CD4-positive, alpha-beta T cell treated with Interleukin-6 for 4 hours (primary cell): ENCODE measurements around the gene NR3C2.
"Not testable (repeated sequence)": the region's sequence is repeated elsewhere in the genome, so short reads cannot be mapped to it uniquely, and the experiment has no call there.

Experiments
- DNase-seq: peaks from one replicate; pipeline ENCODE4 v3.0.0-alpha.2; 2020; ENCODE audit warnings: mixed read lengths

The NR3C2 gene

GRCh38 chr4:148152868-148153625, 289.2 kb downstream of the NR3C2 start:
- no peak for DNase-seq

GRCh38 chr4:148151806-148152205, 290.4 kb downstream of the NR3C2 start:
- DNase-seq = no peak

- no peak for DNase-seq
Observed at GRCh38 chr4:148145475-148145874, 296.7 kb downstream of the NR3C2 start.

DNA sequence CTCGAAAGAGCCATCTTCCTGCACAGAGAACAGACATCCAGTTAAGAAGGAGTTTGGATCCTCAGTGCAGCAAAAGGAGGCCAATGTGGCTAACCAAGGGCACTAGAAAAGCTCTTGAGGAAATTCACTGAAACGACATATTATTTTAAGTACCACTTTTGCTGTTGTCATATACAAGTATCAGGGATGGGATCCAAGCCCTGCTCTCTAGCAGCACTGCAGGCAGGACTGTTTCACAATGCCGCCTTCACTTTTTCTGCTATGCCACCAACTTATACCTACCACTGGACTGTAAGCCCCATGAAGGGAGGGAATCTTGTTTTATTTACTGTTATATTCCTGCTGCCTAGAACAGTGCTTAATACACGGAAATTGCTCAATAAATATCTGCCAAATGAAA, 299.0 kb downstream of the NR3C2 start:
- DNase-seq = no peak

GRCh38 chr4:148141501-148141900, 300.7 kb downstream of the NR3C2 start:
- no peak for DNase-seq

DNA sequence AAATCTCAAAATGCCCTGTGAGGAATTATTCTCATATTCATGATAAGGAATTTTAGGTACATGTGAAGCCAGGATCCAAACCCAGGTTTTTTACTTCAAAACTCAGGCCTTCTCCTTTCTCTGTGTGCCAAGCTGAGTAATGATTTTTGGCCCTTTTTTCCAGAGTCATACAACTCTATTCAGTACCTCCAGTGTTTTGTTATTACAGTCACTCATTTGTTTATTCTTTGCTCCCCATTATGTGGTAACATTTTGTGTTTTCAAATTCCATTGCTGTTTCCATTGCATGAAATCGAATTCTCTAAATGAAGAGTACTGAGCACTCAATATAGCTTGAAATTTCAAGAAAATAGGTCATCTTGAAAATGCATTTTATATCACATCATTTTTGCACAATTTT, 315.4 kb downstream of the NR3C2 start:
- no peak for DNase-seq

DNA sequence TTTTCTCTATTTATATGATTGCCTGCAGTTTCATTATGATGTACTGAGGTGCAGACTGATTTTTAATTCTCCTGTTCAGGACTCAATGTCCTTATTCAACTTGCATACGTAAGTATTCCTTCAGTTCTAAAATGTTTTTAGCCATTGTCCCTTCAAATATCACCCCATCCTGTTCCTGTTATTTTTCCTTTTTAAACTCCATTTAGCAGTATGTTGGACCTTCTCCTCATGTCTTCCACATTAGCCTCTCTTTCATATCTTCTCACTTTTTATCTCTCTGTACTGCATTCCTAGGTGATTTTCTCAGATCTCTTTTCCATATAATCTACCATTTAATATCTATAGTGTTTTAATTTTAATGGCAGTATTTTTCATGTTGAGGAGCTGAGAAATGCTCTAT, 317.7 kb downstream of the NR3C2 start:
- DNase-seq = no peak

- not testable (repeated sequence) for DNase-seq
Observed at GRCh38 chr4:148123161-148123560, 319.1 kb downstream of the NR3C2 start.

DNA sequence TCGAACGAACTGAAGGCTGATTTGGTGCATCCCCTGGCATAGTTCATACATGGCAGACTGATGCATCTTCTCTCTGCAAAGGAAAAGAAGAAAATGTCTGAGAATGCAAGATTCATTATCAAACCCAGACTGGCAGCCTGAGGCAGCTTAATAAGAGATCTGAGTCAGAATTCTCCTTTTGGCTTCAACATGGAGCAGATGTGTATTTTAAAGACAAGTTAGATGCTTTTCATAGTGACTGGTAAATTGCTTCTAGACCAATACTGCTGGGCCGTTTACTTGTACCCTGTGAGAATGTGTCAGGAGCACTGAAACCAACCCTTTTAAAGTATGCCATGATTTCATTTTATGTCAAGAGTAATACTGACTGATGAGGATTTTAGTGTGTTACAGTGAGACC, 322.0 kb downstream of the NR3C2 start:
- DNase-seq = no peak

GRCh38 chr4:148118633-148119032, 323.6 kb downstream of the NR3C2 start:
- DNase-seq = no peak

DNA sequence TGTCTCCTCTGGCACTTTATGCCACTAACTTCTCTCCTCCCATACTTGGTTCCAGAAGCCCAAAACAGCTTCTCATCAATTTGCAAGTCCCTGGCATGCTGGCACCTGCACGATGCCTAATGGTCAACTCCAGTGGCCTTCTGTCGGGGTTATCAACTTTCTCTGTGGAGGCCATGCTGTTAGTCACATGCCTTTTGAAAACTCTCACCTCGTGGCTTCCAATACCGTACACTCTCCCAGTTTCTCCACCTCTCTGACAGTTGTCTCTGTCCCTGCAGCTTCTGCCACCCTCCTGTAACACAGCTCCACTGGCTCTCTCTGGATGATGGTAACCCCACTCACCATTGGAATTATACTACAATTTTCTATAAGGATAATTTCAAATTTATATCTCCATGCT, 324.0 kb downstream of the NR3C2 start:
- DNase-seq = no peak

GRCh38 chr4:148116969-148117368, 325.2 kb downstream of the NR3C2 start:
- DNase-seq = no peak

- no peak for DNase-seq
Observed at GRCh38 chr4:148116264-148116663, 325.9 kb downstream of the NR3C2 start.

- no peak for DNase-seq
Observed at GRCh38 chr4:148114436-148114835, 327.8 kb downstream of the NR3C2 start.

- DNase-seq = no peak
Observed at GRCh38 chr4:148112231-148112982, 329.8 kb downstream of the NR3C2 start.

GRCh38 chr4:148110169-148110568, 332.0 kb downstream of the NR3C2 start:
- no peak for DNase-seq

- DNase-seq = no peak
Observed at GRCh38 chr4:148109216-148109615, 333.0 kb downstream of the NR3C2 start.

- DNase-seq = no peak
Observed at GRCh38 chr4:148108766-148109165, 333.4 kb downstream of the NR3C2 start.

DNA sequence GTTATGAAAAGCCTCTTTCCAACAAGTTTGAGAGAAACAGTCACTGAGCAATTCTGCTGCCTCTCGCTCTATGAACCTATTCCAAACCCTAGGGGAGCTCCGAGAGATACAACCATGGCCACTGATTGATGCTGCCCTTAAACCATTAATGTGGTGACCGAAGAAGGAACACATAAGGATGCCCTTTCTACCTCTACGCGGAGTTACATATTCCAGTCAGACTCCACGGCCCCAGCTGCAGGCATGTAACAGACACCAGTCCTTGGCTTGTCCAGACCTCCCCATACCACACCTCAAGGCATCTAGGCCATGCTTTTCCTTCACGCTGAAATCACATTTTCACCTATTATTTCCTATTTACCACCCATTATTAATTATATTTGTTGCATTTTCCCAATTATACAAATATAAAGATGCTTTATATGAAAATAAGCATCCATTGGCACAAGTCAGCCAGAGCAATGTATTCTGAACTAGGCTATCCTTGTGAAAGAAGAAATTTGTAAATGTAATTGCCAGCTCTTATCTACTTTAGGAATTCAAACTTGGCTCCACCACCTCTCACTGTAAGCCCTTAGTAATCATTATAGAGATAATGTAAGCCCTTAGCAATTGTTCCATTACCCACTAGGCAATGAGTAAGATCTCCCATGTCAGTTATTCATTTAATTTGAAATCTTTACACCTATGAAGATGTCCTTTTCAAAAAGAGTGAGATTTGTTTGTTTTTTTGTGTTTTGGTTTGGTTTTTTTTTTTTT, 338.4 kb downstream of the NR3C2 start:
- DNase-seq = no peak

DNA sequence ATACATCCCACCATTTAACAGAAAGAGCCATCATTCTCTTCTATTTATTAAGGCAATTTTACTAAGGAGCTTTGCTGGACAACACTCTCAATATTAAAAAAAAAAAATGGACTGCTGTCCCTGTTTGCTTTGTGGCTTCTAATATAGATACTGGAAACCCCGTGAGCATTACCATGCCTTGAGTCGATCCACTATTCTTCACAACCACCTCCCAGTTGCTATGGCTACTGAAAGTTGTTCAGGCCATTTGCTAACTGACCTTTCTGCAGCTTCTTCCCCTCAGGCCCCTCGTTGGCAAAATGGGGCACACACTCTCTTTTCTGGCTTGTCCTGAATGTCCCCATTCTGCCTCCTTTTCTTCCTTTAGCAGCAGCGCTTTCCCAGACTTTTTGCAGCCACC, 340.4 kb downstream of the NR3C2 start:
- no peak for DNase-seq

- DNase-seq = no peak
Observed at GRCh38 chr4:148101235-148101634, 341.0 kb downstream of the NR3C2 start.

DNA sequence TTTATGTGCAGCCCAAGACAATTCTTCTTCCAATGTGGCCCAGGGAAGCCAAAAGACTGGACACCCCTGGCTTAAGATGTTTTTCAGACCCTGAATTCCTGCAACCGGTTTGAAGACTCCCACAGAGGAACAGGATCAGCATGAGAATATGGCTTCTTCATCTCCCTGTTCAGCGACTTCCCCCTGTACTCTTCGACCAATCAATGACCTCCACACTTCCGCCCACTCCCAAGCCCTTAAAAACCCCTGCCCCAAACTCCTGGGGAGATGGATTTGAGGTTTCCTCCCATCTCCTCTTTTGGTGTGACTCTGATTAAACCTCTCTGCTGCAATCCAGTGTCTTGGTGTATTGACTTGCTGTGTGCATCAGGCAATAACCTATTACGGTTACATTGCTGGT, 344.4 kb downstream of the NR3C2 start:
- no peak for DNase-seq

DNA sequence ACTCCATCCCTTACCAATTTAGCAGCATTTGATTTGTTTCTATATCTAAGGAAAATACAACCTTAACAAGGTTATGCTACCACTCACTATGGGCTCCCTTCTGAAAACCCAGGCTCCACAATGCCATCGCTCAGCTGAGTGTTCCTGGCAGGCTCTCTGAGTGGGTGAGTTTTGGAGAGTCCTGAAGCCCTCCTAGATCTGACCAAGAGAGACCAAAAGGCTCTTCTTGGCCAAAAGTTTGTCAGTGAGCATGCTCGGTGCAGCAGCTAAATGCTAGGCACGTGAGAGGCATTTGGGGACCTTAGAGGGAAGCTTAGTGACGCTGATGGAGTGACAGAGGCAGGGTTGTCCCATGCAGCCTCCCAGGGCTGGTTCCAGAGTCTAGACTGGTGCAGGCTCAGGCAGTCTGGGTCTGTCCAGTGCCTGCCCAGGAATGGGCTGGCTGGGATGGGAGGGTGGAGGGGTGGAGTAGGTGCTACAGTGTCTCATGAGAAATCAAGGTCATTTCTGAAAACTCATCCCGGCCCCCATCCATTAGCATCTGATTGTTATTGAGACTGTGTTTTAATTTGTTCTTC, 346.8 kb downstream of the NR3C2 start:
- no peak for DNase-seq
